ENCODE data around the gene SLIT3. TPM values are rescaled to one million over a fixed set of nuclear protein-coding genes. Genes with fewer than 3 reads are reported as not detected.

Gene SLIT3
- polyA plus RNA-seq, 1 of the 3 experiments (the other 2 are of a cell fraction): 119 TPM

- H3F3A ChIP-seq (replicated peaks; ENCODE audit: insufficient read depth): no peaks in the 10 kb centered on the region
- H3K9ac ChIP-seq: no peak overlapping the region
- no peak overlapping the region for H3K4me2 ChIP-seq
- TF ChIP-seq RAD21 (IDR thresholded peaks at IDR 0.05; ENCODE audit: low read length) (no peak), TCF12 (IDR thresholded peaks at IDR 0.05) (no peak), ELF1 (IDR thresholded peaks at IDR 0.05) (no peak), POLR2AphosphoS5 (IDR thresholded peaks at IDR 0.05; ENCODE audit: low read depth, low read length) (no peak), MEF2A (IDR thresholded peaks at IDR 0.05; ENCODE audit: borderline replicate concordance, low read depth) (no peak), EP300 (IDR thresholded peaks at IDR 0.05; ENCODE audit: borderline replicate concordance in 1 of 2, low read depth in 1 of 2, low read length in 1 of 2) (no peak), MAX (IDR thresholded peaks at IDR 0.05; ENCODE audit: low read depth) (no peak)
- TF ChIP-seq, protein P1, sequence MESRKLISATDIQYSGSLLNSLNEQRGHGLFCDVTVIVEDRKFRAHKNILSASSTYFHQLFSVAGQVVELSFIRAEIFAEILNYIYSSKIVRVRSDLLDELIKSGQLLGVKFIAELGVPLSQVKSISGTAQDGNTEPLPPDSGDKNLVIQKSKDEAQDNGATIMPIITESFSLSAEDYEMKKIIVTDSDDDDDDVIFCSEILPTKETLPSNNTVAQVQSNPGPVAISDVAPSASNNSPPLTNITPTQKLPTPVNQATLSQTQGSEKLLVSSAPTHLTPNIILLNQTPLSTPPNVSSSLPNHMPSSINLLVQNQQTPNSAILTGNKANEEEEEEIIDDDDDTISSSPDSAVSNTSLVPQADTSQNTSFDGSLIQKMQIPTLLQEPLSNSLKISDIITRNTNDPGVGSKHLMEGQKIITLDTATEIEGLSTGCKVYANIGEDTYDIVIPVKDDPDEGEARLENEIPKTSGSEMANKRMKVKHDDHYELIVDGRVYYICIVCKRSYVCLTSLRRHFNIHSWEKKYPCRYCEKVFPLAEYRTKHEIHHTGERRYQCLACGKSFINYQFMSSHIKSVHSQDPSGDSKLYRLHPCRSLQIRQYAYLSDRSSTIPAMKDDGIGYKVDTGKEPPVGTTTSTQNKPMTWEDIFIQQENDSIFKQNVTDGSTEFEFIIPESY (IDR thresholded peaks at IDR 0.05; ENCODE audit: borderline replicate concordance, low read depth): no peak
- no peak for DNase-seq
- H4K20me1 ChIP-seq (ENCODE audit: insufficient read depth): no peaks in the 10 kb centered on the region
- H3K9me3 ChIP-seq: no peaks in the 10 kb centered on the region
- H3K36me3 ChIP-seq (replicated peaks in 1 of 2; ENCODE audit: control insufficient read depth in 1 of 2, insufficient read depth in 2 of 2, low read length in 1 of 2): peaks cover 0 to 9% of the 10 kb centered on the region in 2 experiments
- no peaks in the 10 kb centered on the region for H3K27me3 ChIP-seq (ENCODE audit: insufficient read depth)
- no peaks in the 10 kb centered on the region for H3K9me2 ChIP-seq
- CTCF ChIA-PET: interaction anchor here (1.2 to 1.3 kb wide), 4 partner anchors 18 to 540 kb away, joined by 3 to 5 read pairs (median 4); no protein-coding TSS in a partner anchor
- H3K27ac ChIP-seq (ENCODE audit: low read depth in 2 of 2, low read length in 1 of 2): no peak overlapping the region
- WGBS (ENCODE audit: low lambda C conversion rate): 98% methylated on average over 7 of the region's 7 CpGs
- POLR2A ChIA-PET: no interaction called here
- H2AFZ ChIP-seq (ENCODE audit: low read depth): no peak overlapping the region
- peaks cover 0 to 13% of the 10 kb centered on the region in 2 experiments; a peak in 2 of 4 replicates for H3K4me1 ChIP-seq (ENCODE audit: control insufficient read depth in 1 of 2, insufficient read depth in 2 of 2, low read depth in 1 of 2, low read length in 1 of 2)
- H3K4me3 ChIP-seq (ENCODE audit: low read depth in 2 of 2, low read length in 1 of 2): no peak overlapping the region
- no peaks in the 10 kb centered on the region for H3K79me2 ChIP-seq (ENCODE audit: insufficient read depth)
These were observed 259.8 kb downstream of the SLIT3 start for GRCh38 chr5:169041180-169041579.

DNA sequence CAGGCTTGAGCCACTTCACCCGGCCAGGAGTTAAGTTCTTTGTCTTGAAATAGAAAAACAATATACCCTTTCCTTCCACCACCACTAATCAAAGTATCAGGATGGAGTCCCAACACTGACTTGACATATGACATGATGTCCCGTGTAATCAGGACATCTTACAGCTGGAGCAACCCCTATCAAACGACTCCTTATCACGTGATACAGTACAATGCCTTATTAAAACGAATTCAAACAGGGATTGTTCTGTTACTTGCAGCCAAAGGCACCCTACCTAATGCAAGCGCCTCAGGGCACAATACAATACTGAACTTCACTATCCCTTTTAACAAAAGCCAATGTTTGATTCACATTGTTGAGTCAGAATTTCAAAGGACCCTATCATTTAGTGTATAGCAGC, 261.3 kb downstream of the SLIT3 start:
- Histone ChIP-seq H2AFZ (ENCODE audit: low read depth) (no peak overlapping the region), H4K20me1 (ENCODE audit: insufficient read depth) (no peaks in the 10 kb centered on the region), H3K9me3 (no peaks in the 10 kb centered on the region), H3K9me2 (no peaks in the 10 kb centered on the region), H3K9ac (no peak overlapping the region), H3K36me3 (replicated peaks in 1 of 2; ENCODE audit: control insufficient read depth in 1 of 2, insufficient read depth in 2 of 2, low read length in 1 of 2) (peaks cover 4 to 9% of the 10 kb centered on the region in 2 experiments), H3K4me1 (ENCODE audit: control insufficient read depth in 1 of 2, insufficient read depth in 2 of 2, low read depth in 1 of 2, low read length in 1 of 2) (no peaks in the 10 kb centered on the region; a peak in 2 of 4 replicates), H3K27ac (ENCODE audit: low read depth in 2 of 2, low read length in 1 of 2) (no peak overlapping the region), H3F3A (replicated peaks; ENCODE audit: insufficient read depth) (no peaks in the 10 kb centered on the region), H3K4me3 (ENCODE audit: low read depth in 2 of 2, low read length in 1 of 2) (no peak overlapping the region), H3K27me3 (ENCODE audit: insufficient read depth) (no peaks in the 10 kb centered on the region), H3K4me2 (no peak overlapping the region), H3K79me2 (ENCODE audit: insufficient read depth) (no peaks in the 10 kb centered on the region)
- WGBS (ENCODE audit: low lambda C conversion rate): 89% methylated on average over 6 of the region's 6 CpGs
- ChIA-PET CTCF (no interaction called here), POLR2A (no interaction called here)
- DNase-seq: no peak
- TF ChIP-seq IRF3 (IDR thresholded peaks at IDR 0.05; ENCODE audit: low read depth, low read length) (no peak), ELF1 (IDR thresholded peaks at IDR 0.05) (no peak), MXI1 (IDR thresholded peaks at IDR 0.05; ENCODE audit: low read depth, low read length) (no peak), EZH2phosphoT487 (IDR thresholded peaks at IDR 0.05; ENCODE audit: borderline replicate concordance, low read depth) (no peak), CHD2 (IDR thresholded peaks at IDR 0.05; ENCODE audit: low read length, partially characterized antibody) (no peak), FOSL2 (IDR thresholded peaks at IDR 0.05; ENCODE audit: borderline replicate concordance, low read depth) (no peak), GATA2 (CRISPR knock-in tag; IDR thresholded peaks at IDR 0.05) (no peak), SIN3A (IDR thresholded peaks at IDR 0.05; ENCODE audit: borderline replicate concordance, low read depth, low read length) (no peak), JUND (IDR thresholded peaks at IDR 0.05) (no peak), REST (IDR thresholded peaks at IDR 0.05; ENCODE audit: low read depth, low read length) (no peak), RXRA (IDR thresholded peaks at IDR 0.05; ENCODE audit: borderline replicate concordance, low read depth) (no peak)
- TF ChIP-seq, protein P2, sequence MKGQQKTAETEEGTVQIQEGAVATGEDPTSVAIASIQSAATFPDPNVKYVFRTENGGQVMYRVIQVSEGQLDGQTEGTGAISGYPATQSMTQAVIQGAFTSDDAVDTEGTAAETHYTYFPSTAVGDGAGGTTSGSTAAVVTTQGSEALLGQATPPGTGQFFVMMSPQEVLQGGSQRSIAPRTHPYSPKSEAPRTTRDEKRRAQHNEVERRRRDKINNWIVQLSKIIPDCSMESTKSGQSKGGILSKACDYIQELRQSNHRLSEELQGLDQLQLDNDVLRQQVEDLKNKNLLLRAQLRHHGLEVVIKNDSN (IDR thresholded peaks at IDR 0.05; ENCODE audit: borderline replicate concordance, low read depth): no peak

All from SK-N-SH (cell line).